GM18520 (cell line): ENCODE measurements around the gene FAM180A.
"Not testable (repeated sequence)": the region's sequence is repeated elsewhere in the genome, so short reads cannot be mapped to it uniquely, and the experiment has no call there.

Experiments used
- ATAC-seq: cut with Tn5 transposase; IDR thresholded peaks from one replicate; pipeline ENCODE4 v1.9.1; 2021; ENCODE audit not compliant: unreplicated experiment

The FAM180A gene

GRCh38 chr7:135742371-135742770, 6.2 kb downstream of the FAM180A start:
- no peak for ATAC-seq

DNA sequence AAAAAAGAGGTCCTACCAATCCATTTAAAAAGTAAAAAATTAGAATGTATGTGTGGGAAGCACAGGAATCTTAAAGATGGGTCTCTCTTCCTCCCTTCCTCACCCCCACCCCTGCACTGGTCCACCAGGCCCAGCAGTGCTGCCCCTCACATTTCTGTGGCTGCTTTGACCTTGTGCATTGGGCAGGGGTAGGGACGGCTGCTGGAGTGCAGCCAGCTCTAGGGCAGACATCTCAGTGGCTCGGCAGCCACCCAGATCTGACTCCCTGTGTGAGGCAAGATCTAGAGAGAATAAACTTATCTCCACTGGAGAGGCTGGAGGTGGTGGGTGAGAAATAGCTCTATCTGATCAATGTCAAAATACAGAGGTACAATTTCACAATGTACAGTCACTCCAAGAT, 6.7 kb downstream of the FAM180A start:
- ATAC-seq = no peak

DNA sequence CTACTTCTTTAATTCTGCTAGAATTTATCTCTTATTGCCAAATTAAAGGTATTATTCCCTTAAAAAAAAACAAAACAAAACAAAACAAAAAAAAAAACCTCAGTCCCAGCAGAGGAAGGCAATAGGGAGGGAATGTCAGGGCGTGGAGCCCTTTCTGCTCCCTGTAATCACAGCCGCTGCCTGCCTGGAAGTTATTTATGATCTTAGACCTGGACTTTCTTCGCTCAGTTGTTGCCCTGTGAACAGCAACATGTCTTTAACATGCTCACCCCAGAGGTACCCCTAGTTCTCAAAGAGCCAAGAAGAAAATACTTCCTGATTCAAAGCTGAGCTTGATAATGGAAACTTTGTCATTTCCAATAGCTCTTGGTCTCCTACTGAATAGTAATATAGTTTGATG, 7.7 kb downstream of the FAM180A start:
- ATAC-seq = no peak

DNA sequence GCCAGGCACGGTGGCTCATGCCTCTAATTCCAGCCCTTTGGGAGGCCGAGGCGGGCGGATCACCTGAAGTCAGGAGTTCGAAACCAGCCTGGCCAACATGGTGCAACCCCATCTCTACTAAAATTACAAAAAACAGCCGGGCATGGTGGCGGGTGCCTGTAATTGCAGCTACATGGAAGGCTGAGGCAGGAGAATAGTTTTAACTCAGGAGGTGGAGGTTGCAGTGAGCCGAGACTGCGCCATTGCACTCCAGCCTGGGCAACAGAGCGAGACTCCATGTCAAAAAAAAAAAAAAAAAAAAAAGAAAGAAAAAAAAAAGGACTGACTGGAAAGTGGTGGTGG, 11.3 kb downstream of the FAM180A start:
- not testable (repeated sequence) for ATAC-seq

- no peak for ATAC-seq
Measured at GRCh38 chr7:135736586-135737305, 11.9 kb downstream of the FAM180A start.

DNA sequence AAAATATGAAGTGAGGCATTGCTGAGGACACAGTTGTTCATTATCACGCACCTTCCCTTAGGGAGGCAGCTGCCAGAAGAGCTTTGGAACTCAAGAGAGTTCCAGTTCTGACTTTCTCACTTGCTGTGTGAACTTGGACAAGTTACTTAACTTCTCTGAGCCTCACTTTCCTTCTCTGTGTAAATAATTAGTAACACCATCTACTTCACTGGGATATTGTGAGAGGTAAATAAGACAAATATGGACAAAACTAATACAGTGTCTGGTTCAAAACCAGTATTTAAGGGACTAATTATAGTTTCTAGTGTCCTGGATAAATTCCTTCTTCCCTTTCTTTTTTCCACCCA, 14.3 kb downstream of the FAM180A start:
- ATAC-seq = no peak

DNA sequence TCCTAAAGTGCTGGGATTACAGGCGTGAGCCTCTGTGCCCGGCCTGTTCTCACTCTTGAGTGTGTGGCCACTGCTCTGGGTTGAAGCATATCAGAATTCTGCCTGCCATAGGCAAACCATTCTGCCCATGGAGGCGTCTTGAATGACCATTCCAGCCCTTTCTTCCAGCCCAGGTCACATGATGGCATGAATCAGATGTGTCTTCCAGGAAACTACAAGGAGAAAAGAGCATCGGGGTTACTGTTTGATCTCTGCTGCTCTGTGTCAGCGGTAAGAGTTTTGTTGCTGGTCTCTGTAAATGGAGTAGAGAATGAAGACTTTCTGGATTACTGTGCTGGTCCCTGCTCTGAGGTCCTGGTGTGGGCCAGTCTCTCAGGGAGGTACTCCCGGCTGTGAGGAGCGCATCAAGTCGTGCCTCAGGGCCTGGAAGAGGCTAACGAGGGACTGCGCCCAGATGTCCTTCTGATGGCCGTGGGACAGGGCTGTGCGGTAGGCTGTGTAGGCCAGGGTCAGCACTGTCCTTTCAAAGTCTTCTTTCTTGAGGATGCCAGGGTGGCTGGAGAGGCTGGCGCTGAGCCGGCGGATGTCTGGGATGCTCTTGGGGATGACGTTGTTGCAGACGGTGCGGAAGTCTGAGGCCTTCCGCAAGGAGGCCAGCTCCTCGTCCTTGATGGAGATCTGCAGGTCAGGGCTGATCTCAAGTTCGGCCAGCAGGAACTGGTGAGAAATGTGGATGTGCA, 14.8 kb downstream of the FAM180A start:
- ATAC-seq = no peak

DNA sequence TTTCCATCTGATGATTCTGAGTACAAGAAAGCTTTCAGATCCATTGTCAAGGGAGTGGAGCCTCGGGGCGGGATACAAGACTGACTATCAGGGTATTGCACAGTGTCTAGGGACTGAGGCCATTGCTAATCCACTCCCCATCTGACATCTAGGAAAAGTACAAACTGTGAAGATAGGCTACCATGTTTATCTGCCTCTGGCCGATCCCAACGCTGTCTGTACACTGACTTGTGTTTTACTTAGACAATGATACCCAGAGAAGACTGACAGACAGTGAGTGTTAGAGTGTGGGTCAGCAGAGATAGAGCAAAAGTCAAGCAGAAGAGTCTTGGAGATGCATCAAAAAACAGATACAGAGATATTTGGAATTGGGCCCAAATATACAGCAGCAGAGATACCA, 17.5 kb downstream of the FAM180A start:
- no peak for ATAC-seq

GRCh38 chr7:135729230-135729629, 19.4 kb downstream of the FAM180A start:
- ATAC-seq = no peak

- no peak for ATAC-seq
Measured at GRCh38 chr7:135728136-135728669, 20.4 kb downstream of the FAM180A start, which contains the start of gene SLC13A4. Gene SLC13A4, minus strand, starts transcription at chr7:135728186. Its CDS starts 690 bp downstream, at chr7:135727496.

DNA sequence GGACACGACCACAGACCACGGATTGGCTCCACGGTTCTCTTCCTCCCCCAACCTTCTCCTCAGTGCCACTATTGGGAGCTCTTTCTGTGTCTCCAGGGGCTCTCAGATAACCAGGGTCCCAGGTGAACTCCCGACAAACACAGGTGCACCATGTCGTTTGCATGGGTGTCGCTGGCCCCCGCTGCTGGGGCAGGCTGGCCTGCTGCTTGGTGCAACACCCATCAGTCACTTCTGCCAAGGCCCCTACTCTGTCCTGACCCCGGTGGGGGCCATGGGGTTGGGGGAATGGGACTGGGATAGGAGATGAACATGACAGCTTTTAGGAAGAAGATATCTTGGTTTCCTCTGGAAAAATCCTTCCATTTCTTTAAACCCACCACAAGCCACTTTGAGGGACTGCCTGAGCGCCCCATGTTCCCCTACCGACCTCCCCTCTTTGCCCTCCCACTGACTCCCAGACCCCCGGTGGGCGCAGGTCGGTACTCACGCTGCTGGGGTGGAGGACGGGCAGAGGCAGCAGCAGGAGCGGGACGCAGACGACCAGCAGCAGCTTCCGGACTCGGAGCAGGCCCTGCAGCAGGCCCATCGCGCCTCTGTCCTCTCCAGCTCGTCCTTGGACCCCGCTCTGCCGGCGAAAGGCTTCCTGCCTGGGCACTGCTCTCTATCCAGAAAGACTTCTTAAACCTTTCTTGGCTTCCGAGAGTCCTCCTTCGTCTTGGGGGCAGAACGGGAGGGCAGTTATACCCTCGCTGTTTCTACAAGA, 21.5 kb downstream of the FAM180A start:
- ATAC-seq = no peak

- ATAC-seq = no peak
Measured at GRCh38 chr7:135726276-135726788, 22.3 kb downstream of the FAM180A start.

- ATAC-seq = no peak
Measured at GRCh38 chr7:135723411-135723810, 25.2 kb downstream of the FAM180A start.

DNA sequence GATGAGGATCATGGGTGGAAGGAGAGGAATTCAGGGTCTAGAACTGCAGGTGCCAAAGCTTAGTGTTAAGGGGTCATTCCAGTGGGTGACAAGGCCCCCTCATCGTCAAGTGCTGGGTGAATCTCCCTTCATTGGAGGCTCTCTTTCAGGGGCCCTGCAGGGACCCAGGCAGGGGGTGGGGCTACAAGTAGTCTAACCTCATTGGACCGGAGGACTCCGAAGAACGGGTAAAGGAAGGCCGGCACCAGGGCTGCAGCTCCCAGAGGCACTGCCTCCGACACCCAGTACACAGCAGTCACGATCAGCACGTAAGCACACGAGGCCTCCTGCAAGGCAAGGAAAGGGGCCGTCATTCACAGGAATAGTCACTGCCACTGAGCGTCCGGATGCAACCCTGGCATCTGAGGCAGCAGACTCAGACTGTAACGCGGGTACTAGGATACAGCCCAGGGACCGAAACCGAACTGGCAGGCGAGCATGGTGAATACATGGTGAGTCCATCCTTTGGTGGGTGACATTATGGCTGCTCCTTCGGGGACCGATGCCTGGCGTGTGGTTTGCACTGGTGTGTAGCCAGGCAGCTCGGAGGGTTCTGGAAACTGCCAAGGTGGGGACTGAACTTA, 27.3 kb downstream of the FAM180A start:
- ATAC-seq = no peak

GRCh38 chr7:135719688-135720087, 28.9 kb downstream of the FAM180A start:
- ATAC-seq = no peak

- no peak for ATAC-seq
Measured at GRCh38 chr7:135718794-135719437, 29.7 kb downstream of the FAM180A start.

DNA sequence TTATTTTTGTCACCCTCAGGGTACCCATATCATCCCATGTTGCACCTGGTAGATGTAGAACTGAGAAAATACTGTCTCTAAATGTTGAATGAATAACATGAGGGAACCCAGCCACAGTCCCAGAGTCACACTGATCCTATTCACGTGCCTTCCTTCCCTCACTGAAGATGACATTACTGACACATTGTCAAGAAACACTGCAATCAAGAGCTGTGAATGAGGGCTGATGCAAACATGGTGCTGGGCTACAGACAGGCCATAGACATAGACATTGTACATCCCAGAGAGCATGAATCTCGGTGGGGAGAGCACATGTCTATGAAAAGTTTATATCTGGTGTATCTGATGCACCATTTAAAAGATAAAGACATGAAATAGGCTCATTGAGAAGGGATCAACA, 30.4 kb downstream of the FAM180A start:
- ATAC-seq = no peak

- no peak for ATAC-seq
Measured at GRCh38 chr7:135717693-135718092, 30.9 kb downstream of the FAM180A start.

- ATAC-seq = no peak
Measured at GRCh38 chr7:135716677-135717238, 31.9 kb downstream of the FAM180A start.

DNA sequence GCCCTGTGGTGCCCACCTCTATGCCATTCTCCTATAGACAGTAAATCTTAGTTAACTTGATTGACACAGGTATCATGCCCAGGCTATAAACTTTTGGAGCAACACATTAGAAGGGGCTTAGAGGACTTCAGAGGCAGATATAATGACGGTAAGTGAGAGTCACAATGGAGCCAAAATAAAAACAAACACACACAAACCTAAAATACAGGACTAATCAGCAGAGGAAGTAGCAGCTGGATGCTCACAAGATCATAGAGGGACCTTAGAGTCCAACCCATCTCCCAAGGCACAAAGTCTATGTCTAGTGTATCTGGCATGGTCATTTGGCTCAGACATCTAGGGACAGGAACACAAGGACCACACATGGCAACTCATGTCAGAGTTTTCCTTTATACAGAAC, 32.9 kb downstream of the FAM180A start:
- no peak for ATAC-seq
